Middle frontal gyrus (tissue), 1 donor: ENCODE data around the gene RGMA.
"Not testable (repeated sequence)": the region's sequence is repeated elsewhere in the genome, so short reads cannot be mapped to it uniquely, and the experiment has no call there.

Experiments used
- DNase-seq: peaks from one replicate; pipeline ENCODE4 v3.0.0-alpha.2; 2015; ENCODE audit warnings: low spot score; ENCODE audit errors: extremely low spot score

Gene RGMA

DNA sequence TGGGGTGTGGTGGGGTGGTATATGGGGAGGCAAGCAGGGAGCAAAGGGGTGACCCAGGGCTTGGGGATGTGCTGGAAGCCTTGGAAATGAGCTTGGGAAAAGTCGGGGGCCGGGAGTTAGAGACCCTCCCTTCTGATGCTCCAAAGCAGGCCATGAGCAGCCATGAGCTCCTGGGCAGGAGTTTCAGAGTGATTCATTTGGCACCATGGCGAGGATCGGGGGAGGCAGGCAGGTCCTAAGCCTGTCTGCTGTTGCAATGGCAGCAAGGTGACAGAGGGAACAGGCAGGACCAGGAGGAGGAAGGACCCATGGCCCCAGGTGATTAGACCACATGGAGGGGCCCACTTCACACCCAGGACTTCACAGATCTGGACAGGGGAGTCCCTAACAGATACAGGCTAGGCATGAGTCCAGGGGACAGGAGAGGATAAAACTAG, 21.3 kb downstream of the RGMA start:
- DNase-seq = no peak

DNA sequence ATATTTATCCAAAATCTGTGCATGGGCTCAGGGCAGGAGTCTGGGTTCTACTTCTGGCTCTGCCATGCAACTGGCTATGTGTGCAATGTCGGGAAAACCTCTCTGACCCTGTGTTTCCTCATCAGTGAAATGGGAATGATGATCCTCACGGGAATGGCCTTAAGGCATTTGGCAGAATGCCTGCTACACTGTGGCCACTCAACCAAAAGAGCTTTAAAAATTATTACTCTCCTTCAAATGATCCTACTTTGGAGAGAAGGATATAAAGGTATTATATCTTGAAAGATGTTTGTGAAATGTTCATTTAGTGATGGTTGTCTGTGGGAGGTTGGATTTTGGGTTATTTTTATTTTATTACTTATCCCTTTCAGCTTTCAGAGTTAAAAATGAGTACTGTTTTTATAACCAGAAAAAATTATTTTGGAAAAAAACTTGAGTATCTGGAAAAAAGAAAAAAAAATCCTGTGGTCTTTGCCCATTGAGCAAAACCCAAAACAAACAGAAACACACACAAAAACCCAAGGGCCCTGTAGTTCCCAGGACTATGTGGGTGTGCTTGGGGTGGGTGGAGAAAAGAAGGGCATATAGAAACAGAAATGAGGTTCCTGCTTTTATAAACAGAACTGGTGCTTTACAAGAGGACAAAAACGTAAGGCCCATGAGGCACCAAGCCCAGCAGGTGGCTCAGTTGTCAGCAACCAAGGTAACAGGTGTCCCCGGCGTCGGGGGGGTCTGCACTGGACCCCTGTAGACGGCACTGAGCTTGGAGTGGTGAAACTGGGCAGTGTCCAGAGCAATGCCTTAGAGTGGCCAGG, 22.0 kb downstream of the RGMA start:
- DNase-seq = no peak

DNA sequence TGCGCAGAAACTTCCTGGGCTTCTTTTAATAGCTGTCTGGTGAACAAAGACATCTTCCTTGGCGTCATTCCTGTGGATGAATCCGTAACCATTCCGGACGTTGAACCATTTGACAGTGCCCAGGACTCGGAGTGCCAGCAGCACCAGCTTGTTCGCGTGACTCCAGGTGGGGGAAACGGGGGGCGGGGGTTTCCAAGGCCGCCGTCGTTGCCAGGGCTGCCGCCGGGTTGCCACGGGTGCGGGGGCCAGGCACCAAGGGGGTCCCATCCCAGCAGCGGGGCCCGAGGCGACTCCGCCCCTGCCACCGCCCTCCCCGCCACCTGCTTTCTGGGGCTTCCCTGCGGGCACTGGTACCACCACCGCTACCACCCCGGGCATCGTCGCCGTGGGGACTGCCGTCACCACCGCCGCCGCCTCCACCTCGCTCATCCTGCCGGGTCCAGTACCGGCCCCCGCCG, 22.8 kb downstream of the RGMA start:
- DNase-seq = no peak

DNA sequence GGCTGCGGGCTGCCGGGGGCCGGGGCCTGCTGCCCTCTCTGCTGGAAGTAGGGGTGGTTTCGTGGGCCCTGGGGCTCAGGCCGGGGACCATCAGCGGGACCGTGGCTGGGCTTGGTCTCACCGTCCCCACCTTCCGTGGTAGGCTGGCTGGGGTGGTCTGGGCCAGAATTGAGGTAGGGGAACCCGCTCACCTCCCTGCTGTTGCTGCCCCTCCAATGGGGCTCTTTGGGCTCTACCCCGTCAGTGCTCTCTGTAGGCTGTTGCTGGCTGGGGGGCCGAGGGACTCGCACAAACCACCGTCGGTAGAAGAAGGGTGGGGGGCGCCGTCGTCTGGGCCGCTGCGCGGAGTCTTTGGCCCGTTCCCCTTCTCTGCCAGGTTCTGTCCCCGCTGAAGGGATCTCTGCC, 23.4 kb downstream of the RGMA start:
- no peak for DNase-seq

DNA sequence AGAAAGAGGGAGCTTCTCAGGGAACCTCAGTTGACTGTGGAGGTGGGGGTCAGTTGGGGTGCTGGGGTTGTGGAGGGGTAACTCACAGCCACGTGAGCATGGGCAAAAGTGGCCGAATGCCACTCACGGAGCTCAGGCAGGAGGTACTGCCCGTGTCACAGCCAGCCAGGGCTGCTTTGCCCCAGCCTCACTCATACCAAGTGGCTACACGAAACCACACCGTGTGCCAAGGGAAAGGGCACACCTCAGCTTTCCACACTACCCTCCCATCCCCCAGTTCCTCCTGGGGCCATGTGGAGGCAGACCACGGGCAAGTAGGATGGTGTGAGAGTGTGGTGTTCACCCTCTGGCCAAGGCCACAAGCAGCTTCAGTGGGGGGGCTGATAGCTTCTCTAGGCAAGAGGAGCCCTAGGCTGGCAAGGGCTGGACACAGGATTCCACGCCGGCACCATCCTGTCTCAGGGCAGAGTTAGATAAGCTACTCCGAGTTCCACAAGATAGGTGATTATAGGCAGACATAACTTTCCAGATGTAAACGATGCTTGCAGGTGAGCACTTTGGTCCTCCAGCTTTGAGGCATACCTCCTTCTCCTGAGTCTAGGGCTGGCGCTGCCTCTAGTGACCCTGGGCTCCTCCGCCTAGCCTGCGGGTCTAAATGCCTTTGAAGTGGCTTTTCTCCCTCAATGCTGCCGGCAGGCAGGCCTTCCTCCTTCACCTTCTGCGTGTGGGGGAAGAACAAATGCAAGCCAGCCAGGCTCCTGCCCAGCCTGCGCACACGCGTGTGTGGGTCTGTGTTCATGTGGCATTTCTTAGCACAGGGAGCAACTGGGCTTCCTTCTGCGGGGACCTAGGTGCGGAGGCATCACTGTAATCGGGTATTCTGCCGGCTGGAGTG, 25.0 kb downstream of the RGMA start:
- no peak for DNase-seq

DNA sequence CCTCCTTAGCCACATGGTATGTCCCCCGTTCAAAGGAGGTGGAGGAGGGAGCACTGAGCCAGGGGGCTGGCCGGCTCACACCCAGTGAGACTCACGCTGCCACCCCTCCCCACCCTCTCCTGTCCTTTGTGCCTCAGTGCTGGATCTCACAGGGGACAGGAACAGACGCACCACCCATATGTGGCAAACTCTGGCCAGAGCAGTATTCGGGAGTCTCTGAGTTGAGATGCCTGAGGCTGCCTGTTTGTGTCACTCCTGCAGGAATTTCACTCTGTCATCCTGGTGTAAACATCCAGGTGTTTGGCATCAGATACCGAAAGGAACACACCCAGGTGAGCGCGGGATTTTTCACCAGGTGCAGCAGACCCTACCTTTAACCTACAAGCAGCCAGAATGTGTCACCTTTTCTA, 25.7 kb downstream of the RGMA start:
- DNase-seq = no peak

GRCh38 chr15:93062628-93063261, 26.3 kb downstream of the RGMA start:
- not testable (repeated sequence) for DNase-seq

DNA sequence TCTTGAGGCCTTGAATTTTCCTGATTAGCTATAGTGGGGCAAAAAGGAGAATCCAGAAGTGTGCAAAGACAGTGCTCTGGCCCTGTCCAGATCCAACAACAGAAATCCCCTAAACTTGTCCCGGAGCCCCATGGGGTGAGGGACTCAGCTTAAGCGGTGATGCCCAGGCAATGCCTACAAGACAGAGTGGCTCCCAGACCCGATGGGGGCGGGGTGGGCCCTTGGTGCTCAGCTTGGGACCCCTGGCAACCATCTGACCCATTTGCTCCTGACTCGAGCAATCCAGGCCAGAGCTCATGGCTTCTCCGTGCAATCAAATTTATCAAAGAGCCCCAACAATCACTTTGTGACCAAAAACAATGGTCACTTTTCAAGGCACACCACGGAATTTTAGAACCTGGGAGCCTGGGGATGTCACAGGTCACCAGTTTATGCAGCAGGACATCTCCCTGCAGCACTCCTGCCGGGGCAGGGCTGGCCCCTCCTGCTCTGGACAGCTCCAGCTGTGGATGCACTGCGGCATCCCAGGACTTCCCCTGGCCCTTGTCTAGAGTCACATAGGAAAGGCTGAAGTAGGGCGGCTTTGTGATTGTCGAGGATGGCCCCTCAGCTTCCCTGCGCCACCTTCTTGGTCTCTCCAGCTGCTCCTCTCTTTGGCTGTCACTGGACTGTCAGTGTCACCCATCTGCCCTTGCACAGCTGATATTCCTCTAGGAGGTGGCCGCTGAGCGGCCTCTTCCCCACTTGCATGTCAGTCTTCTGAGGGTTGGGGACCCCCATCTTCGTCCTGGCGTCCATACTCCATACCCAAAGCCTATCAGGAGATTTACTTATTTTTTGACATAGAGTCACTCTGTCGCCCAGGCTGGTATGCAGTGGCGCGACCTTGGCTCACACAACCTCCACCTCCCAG, 28.4 kb downstream of the RGMA start:
- DNase-seq = no peak

GRCh38 chr15:93059442-93059841, 29.6 kb downstream of the RGMA start:
- DNase-seq = no peak

DNA sequence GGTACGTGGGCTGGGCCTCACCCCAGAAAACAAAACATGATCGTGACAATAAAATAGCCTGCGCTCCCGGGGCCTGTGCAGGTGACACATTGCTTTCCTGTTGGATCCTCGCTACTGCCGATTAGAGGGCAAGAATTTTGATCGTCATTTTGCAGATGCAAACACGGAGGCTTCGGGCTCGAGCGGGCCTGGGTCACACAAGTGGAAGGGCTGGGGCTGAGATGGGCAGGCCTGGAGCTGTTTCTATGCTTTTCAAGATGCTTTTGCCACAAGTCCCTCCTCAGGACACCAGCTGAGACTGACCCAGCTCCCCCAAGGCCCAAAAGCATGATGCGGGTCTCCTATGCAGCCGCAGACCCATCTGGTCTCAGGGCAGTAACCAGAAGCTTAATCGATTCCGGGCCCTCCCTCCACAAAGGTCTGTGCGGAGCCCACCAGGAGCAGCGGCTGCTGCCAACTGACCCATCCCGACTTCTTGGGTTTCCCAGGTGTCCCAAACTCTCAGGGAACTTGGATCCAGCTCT, 30.0 kb downstream of the RGMA start:
- DNase-seq = no peak

GRCh38 chr15:93058128-93058527, 30.9 kb downstream of the RGMA start:
- no peak for DNase-seq

DNA sequence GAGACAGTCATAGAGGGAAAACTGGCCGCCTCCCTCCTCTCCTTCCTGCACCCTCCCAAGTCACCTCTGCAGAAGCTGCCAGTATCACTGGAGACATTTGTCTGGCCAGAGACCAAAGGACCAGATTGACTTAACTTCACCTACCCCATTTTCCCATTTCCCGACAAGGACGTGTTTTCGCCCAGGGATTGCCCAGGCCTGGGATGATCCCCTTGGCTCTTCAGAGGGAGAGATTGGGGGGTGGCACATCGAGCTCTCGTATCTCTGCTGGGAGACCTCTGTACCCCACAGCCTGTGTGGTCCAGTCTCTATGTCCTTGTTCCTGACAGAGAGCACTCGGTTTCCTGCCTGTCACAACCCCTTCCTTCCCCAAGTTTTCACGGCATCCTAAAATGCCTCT, 31.4 kb downstream of the RGMA start:
- DNase-seq = no peak

DNA sequence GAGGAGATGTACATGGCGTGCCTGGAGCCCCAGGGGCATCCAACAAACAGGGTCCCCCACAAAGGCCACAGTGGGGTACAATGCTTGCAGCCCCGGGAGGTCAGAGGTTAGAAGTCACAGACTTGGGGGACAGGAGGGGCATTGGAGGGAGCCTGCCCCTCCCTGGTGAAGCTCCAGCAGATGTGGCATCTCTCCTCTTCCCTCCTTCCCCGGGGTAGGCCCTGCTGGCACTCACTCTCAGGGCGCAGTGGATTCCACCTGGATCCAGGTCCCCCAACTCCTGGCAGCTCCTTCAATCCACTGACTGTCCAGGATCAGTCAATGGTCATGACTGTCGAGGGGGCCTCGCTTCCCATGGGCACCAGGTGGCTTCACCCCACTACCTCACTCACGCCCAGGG, 32.2 kb downstream of the RGMA start:
- DNase-seq = no peak

DNA sequence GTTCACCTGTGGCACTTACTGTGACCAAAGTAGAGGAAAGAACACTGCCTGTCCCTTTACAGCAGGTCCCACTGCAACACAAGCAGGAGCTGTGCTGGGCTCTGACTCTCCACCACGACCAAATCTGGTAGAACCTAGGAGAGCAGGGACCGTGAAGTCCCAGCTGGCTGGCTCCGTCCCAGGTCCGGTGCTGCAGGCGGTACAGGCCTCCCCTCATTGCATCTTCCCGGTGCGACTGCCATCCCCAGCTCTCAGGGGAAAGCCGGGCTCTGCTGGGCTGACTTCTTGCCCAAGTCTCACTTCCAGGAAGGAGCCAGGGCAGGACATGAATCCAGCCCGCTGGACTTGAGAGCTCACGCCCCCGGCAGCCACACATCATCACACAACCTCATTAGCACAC, 33.8 kb downstream of the RGMA start:
- no peak for DNase-seq

DNA sequence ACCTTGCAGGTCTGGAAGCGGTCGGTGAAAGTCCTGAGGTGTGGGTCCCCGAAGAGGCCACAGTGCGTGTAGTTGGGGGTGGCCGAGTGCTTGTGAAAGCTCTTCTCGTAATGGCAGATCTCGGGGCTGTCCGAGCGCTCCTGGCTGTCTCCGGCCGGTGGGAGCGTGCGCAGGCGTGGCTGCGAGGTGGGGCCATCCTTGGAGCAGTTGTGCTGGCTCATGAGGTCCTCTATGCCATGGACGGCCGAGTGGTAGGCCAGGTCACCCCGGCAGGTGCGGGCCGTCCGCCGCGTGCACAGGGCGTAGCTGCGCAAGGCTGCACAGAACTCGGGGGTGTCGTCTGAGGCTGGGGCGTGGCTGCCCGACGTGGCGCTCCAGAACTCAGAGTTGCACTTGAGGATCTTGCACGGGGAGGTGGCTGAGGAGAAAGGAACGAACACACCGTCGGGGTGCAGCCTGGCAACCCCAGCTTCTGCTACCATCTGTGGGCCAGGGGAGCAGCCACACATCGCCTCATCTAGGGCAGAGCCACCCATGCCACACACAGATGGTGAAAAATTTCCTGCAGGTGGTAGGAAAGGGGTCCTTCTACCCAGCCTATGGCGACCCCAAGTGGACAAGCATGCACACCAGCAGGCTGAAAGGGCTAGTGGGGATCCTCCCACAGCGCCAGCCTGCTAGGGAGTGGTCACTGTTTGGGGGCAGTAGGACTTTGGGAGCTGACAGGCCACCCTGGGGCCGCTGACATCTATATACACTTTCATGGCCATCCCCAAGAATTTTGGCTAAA, 36.7 kb downstream of the RGMA start:
- DNase-seq = no peak

GRCh38 chr15:93051236-93052089, 37.5 kb downstream of the RGMA start:
- DNase-seq = no peak

GRCh38 chr15:93050648-93051047, 38.4 kb downstream of the RGMA start:
- no peak for DNase-seq

DNA sequence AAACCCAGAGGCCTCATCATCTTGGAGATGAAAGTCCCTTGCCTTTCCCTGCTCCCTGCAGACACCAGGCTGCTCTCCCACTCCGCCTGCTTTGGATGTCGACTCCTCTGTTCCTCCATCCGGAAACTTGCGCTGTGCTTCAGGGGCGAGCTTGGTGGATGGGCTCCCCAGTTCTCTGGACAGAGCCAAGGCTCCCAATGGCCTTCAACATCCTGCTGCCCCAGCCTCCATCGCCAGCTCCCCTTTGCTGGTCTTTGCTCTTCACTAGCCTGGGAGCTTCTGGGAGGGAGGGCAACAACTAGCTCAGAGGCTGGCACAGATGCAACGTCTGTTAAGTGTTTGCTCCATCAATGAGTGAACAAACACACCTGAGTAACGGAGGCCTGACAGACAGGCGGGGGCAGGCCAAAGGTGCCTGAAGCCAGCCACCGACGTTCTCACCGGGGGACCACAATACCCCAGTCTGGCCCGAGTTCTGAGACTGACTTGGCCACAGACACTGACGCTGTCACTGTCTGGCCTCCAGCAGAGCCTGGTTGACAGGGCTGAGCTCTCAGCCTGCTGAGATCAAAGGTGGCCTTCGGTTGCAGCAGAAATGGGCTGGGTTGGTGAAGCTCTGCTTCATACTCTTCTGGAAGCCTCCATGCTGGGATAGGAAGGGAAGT, 39.0 kb downstream of the RGMA start:
- DNase-seq = no peak
